ENCODE data around the gene TTC28.

TTC28 gene

GRCh38 chr22:28441720-28442263 lies 237.8 kb downstream of the TTC28 start:
- no peak for DNase-seq (ENCODE audit: low read depth in 2 of 2)

- DNase-seq (ENCODE audit: low read depth in 2 of 2), result no peak
Measured at GRCh38 chr22:28440592-28441390, 238.8 kb downstream of the TTC28 start.

GRCh38 chr22:28438183-28438768 lies 241.4 kb downstream of the TTC28 start:
- DNase-seq (ENCODE audit: low read depth in 2 of 2), result no peak

GRCh38 chr22:28435982-28436381 lies 243.7 kb downstream of the TTC28 start:
- DNase-seq (ENCODE audit: low read depth in 2 of 2), result no peak

- DNase-seq (ENCODE audit: low read depth in 2 of 2), result no peak
Measured at GRCh38 chr22:28435140-28435768, 244.4 kb downstream of the TTC28 start.

- DNase-seq (ENCODE audit: low read depth in 2 of 2), result no peak
Measured at GRCh38 chr22:28430466-28431025, 249.1 kb downstream of the TTC28 start.

- no peak for DNase-seq (ENCODE audit: low read depth in 2 of 2)
Measured at GRCh38 chr22:28429711-28430110, 249.9 kb downstream of the TTC28 start.

- DNase-seq (ENCODE audit: low read depth in 2 of 2), result no peak
Measured at GRCh38 chr22:28428271-28428670, 251.4 kb downstream of the TTC28 start.

- no peak for DNase-seq (ENCODE audit: low read depth in 2 of 2)
Measured at GRCh38 chr22:28426346-28427132, 253.1 kb downstream of the TTC28 start.

- DNase-seq (ENCODE audit: low read depth in 2 of 2), result no peak
Measured at GRCh38 chr22:28425211-28425610, 254.4 kb downstream of the TTC28 start.

GRCh38 chr22:28424427-28425080 lies 255.1 kb downstream of the TTC28 start:
- DNase-seq (ENCODE audit: low read depth in 2 of 2), result no peak

- no peak for DNase-seq (ENCODE audit: low read depth in 2 of 2)
Measured at GRCh38 chr22:28419919-28420318, 259.7 kb downstream of the TTC28 start.

GRCh38 chr22:28418008-28418407 lies 261.6 kb downstream of the TTC28 start:
- no peak for DNase-seq (ENCODE audit: low read depth in 2 of 2)

- no peak for DNase-seq (ENCODE audit: low read depth in 2 of 2)
Measured at GRCh38 chr22:28417431-28417830, 262.2 kb downstream of the TTC28 start.

- DNase-seq (ENCODE audit: low read depth in 2 of 2), result no peak
Measured at GRCh38 chr22:28414913-28415312, 264.7 kb downstream of the TTC28 start.

GRCh38 chr22:28413612-28414399 lies 265.8 kb downstream of the TTC28 start:
- DNase-seq (ENCODE audit: low read depth in 2 of 2), result no peak

GRCh38 chr22:28412109-28412508 lies 267.5 kb downstream of the TTC28 start:
- no peak for DNase-seq (ENCODE audit: low read depth in 2 of 2)

GRCh38 chr22:28411125-28411524 lies 268.5 kb downstream of the TTC28 start:
- no peak for DNase-seq (ENCODE audit: low read depth in 2 of 2)

- DNase-seq (ENCODE audit: low read depth in 2 of 2), result no peak
Measured at GRCh38 chr22:28410050-28410816, 269.4 kb downstream of the TTC28 start.

Measured in activated CD8-positive, alpha-beta memory T cell treated with anti-CD3 and anti-CD28 coated beads for 4 hours (primary cell).